PC-3 (cell line): ENCODE data around the gene SERPINA4.

ENCODE experiments used
- EZH2 ChIP-seq: fragments of 300-600 bp; sonication (generic); IDR thresholded peaks from one replicate; pipeline ENCODE4 v1.6.1; 2017; ENCODE audit warnings: antibody characterized with exemption, mild to moderate bottlenecking, low read length; ENCODE audit not compliant: unreplicated experiment
- TF ChIP-seq, protein P1 (sequence below): fragments of 300-600 bp; sonication (generic); conservative IDR thresholded peaks from 2 replicates; pipeline ENCODE4 v1.5.1; 2017; ENCODE audit warnings: antibody characterized with exemption, low read depth, mild to moderate bottlenecking, low read length

DNA sequence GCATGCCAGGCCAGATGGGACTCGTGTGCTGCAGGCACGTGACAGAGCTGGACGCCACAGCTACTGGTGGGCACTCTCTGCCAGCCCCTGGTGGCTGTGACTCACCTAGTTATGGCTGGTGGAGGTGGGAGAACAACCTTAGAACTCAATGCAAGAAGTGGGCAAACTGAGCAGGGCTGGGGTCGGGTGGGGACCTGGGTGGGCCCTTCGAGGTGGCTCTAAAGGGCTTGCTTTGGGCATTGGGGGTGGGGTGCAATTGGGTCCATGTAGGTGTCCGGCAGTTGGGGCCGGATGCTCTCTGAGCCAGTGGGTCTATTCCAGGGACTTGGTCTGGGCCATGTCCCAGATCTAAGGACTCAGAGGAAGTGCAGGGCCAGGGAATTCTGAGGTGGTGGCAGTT, 46.9 kb upstream of the SERPINA4 start:
- TF ChIP-seq, protein P1, sequence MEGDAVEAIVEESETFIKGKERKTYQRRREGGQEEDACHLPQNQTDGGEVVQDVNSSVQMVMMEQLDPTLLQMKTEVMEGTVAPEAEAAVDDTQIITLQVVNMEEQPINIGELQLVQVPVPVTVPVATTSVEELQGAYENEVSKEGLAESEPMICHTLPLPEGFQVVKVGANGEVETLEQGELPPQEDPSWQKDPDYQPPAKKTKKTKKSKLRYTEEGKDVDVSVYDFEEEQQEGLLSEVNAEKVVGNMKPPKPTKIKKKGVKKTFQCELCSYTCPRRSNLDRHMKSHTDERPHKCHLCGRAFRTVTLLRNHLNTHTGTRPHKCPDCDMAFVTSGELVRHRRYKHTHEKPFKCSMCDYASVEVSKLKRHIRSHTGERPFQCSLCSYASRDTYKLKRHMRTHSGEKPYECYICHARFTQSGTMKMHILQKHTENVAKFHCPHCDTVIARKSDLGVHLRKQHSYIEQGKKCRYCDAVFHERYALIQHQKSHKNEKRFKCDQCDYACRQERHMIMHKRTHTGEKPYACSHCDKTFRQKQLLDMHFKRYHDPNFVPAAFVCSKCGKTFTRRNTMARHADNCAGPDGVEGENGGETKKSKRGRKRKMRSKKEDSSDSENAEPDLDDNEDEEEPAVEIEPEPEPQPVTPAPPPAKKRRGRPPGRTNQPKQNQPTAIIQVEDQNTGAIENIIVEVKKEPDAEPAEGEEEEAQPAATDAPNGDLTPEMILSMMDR, result no peak
- TF ChIP-seq EZH2, result no peak
